Measurements from ENCODE around the gene ANKRD34C.
"Not testable (repeated sequence)": the region's sequence is repeated elsewhere in the genome, so short reads cannot be mapped to it uniquely, and the experiment has no call there.

Gene ANKRD34C

DNA sequence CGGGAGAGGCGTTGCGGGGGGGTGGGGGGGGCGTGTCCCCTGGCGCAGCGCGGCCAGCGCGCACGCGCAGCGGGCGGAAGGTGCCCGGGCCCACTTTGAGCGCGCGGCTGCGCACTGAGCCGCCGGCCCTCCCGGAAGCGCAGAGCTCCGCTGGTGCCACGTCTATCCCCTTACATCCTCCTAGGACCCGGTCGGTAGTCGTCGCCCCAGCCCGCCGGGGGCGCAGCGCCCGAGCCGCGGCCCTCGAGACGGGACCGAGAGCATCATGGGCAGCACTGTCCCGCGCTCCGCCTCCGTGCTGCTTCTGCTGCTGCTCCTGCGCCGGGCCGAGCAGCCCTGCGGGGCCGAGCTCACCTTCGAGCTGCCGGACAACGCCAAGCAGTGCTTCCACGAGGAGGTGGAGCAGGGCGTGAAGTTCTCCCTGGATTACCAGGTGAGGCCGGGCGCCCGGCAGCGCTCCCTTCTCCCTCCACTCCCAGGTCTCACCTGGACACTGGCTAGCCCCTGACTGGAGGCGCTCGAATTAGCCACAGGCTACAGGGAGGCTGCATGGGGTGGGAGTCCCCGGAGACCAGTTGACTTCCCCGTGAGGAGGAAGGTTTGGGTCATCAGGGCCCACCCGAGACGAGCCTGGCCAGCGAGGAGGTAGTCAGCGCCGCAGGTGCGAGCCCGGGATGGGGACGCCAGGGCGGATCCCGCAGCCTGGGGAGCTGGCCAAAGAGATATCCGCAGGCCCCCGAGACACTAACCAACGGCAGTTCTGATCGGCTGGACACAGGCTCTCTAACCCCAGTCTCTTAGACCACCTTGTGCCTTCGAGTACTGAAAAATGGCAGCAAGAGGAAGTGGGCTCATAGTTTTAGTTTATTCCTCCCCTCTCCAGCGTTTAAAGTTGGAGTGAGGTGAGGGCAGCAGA lies 28.7 kb downstream of the ANKRD34C start, which contains the start of gene TMED3:
TSS of gene TMED3 (plus strand) at position 128 of the 916 bp plus-strand sequence. CDS start at position 266, 138 bp downstream.
- DNase-seq (ENCODE audit: low spot score) = peak; percentile 99

DNA sequence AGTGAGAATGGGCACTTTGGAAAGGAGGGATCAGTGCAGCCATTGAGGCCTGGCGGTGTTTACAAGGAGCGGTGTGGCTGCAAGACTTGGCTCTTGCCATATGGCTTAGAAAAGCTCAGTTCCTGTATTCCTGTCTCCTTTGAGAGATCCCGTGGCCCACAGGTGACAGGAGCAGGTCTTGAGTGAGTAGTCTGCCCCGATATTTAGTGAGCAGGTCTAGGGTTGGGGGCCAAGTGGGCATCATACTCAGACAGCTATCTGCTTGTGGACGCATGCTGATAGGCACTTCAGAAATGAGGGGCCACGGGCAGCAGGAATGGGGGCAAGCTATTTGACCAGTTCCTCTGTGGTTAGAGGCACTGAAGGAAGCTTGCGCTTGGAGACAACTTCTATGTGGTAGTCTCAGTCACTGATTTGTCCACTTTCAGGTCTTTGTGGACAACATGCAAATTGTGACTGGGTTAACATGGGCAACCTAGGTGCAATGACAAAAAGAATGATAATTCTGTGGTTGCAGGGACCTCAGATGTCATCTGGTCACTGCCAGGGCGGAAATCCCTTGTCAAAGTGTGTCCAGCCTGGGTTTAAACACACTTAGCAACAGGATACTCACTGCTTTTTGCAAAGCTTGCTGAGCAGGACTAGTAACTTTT lies 29.5 kb downstream of the ANKRD34C start:
- DNase-seq (ENCODE audit: low spot score) = no peak

DNA sequence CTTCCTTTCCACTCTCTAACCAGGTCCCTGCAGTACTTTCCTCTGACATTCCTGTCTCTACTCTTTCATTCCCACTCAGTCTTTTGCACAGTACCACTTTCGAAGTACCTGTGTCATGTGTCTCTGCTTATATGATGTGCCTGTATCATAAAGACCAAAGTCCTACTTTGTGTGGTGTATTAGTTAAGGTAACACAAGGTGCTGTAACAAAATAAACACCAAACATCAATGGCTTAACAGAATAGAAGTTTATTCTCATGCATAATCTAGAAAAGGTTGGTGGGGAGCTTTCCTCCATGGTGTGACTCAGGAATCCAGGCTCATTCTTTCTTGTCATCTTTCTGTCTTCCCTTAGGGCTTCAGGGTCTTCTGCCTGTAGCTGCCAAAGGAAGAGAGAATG lies 31.7 kb downstream of the ANKRD34C start:
- DNase-seq (ENCODE audit: low spot score) = no peak

DNA sequence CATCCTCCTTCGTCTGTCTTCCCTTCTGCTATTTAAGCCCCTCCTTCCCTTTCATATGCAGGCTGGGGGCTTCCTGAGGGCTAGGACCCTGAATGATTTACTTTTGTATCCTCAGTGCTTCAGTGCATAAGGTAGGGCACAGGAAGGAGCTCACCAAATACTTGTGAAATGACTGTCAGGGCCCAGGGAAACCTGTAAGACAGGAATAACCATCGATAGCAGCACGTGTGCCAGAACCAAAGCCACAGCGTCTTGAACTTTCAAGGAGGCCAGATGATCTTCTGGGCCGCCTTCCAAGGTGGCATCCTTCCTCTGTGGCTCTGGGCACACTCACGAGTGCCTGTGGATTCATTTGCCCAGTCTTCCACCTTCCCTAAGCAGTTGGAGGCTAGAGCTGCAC lies 32.3 kb downstream of the ANKRD34C start:
- DNase-seq (ENCODE audit: low spot score) = no peak

DNA sequence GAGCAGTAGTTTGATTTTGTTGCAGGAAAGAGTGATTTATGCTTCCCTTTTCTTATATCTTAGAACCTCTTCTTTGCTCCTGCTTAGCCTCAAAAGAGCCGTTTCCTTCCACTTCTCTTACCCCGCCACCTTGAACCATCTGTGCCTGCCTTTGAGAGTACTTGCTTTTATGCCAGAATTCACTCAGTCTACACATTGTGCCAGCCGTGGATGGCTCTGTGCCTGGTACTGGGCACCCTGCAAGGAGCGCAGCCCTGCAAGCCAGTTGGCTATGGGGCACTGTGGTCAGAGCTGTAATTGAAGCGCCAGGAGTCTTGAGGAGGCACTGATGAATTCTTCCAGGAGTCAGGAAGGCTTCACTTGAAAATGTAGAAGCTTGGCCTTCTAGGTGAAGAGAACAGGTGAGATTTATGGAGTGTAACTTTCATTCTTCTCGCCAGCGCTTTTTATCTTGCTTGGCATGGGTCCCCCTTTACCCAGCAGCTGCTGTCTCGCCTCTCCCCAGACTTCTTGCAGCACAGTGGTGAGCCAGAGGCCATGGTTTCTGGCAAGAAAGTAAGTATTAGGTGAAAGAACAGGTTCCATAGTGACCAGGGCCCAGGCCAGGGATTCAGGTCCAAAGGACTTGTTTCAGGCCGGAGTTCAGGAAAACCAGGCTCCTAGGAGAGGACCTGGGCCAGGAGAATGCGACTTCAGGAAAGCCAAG lies 33.3 kb downstream of the ANKRD34C start:
- DNase-seq (ENCODE audit: low spot score) = no peak

DNA sequence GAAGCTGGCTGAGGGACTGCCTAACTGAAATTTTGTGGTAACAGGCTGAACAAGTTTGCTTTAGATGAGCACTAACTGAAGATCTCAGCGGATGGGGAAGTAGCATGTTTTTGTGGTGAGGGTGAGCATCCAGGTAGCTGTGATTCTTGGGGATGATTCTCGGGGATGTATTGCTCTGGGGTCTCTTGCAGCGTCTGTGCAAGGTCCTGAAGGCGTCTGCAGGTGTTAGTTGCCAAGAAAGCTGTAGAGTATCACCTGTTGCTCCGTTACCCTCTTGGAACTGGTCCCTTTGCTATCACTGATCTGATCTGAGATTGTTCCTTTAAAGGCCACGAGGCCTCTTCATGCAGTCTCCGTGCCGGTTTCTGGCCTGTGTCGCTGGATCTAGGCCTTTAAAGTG lies 34.3 kb downstream of the ANKRD34C start:
- no peak for DNase-seq (ENCODE audit: low spot score)

DNA sequence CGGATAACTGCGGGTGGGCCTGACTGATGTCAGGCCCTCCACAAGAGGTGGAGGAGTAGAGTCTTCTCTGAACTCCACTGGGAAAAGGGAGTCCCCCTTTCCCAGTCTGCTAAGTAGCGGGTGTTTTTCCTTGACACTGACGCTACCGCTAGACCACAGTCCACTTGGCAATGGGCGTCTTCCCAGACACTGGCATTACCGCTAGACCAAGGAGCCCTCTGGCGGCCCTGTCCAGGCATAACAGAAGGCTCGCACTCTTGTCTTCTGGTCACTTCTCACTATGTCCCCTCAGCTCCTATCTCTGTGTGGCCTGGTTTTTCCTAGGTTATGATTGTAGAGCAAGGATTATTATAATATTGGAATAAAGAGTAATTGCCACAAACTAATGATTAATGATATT lies 37.5 kb downstream of the ANKRD34C start:
- DNase-seq (ENCODE audit: low spot score) = not testable (repeated sequence)

DNA sequence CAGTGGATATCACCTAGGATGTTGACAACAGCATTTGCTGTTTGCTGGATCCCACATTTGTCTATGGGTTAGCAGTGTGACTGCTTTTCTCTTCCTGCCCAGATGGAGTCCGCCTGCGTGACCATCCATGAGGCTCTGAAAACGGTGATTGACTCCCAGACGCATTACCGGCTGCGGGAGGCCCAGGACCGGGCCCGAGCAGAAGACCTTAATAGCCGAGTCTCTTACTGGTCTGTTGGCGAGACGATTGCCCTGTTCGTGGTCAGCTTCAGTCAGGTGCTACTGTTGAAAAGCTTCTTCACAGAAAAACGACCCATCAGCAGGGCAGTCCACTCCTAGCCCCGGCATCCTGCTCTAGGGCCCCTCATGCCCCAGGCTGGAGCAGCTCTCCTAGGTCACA lies 39.4 kb downstream of the ANKRD34C start:
- DNase-seq (ENCODE audit: low spot score) = no peak

DNA sequence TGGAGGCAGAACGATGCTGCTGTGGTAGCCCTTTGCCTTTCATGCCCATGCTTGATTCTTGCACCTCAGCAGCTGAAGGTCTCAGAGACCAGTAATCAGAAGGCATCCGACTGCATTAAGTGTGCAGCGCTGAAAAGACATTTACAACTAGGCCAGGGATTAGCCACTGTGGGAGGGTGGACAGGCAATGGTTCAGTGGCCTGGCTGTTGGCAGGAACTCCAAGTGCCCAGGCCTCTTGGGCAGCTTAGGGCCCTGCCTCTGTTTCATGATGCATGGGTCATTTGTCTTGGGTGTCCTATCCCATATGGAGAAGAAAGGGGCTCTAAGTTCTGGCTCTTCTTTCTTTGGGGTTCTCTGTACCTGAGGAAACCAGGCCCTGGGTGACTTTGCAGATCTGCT lies 39.8 kb downstream of the ANKRD34C start:
- DNase-seq (ENCODE audit: low spot score) = no peak

DNA sequence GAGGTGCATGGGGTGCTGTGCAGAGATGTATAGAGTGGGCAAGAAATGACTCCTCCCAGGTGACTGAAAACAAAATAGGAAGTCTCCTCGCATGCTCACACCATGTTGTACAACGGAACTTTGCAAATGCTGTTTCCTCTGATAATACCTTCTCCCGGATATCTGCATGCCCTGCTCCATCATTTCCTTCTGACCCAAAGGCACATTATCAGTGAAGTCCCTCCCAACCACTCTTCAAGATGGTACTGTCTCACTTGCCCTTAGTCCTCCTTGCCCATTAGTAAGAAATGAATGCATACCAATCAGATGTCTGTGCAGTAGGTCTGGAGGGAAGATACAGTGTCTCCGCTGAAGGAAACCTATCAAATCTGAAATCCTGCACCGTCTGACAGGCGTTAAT lies 40.4 kb downstream of the ANKRD34C start:
- no peak for DNase-seq (ENCODE audit: low spot score)

DNA sequence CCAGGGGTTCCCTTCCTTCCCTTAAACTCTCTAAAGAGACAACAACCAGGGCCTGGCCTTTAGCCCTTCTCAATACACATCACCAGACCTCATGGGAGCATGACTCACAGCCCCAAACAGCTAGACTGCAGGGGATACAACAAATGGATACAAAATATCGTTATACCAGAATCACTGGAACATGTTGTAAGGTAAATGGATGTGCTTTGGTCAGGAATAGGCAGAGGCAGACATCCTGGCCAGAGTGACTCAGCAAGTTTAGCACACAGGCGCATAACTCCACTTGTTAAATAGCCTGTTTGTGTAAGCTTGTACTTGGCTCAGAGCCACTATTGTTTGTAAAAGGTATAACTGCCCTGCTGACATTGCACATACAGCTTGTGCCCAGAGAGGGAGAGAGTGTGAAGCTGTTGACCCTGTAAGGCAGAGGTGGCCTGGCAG lies 46.7 kb downstream of the ANKRD34C start:
- no peak for DNase-seq (ENCODE audit: low spot score)

All from D341Med (cell line).